GM18909 (cell line): ENCODE results near the gene ASB7.

Source experiments
- ATAC-seq: cut with Tn5 transposase; IDR thresholded peaks from one replicate; pipeline ENCODE4 v1.9.1; 2021; ENCODE audit warnings: mild to moderate bottlenecking; ENCODE audit not compliant: unreplicated experiment, poor library complexity

The ASB7 gene

DNA sequence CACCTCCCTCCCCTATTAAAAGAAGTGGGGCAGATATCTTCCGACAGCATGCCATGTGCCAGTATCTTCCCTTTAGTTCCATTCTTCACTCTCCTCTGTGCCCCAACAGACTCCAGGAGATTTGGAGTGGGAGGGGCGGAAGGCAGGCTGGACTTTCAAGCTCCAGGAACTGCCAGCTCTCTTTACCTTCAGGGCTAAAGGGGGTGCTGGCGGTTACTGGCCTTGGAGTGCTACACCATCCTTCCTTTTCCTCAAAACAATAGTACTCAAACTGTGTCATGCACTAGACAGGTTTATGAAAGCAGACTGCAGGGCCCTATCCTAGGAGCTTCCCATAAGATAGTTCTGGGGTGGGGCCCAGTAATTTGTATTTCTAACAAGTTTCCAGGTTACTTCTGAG is 6.4 kb upstream of the ASB7 start:
- ATAC-seq = no peak

DNA sequence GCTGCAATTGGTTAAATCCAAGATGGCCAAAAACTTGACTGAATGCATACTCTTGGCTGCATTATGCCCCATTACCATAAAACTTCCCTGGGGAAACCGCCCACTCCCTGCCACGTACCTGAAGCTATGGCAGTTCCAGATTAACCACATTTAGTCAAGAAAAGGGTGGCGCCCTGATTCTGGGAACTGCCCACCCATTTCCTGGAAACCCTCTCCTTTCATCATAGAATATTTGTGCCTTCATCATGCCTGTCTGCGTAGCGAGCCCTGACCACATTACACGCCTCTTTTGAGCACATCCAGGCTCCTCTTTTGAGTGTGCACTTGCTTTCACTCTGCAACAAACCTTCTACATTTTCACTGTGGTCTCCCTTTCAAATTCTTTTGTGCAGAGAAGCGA is 5.6 kb upstream of the ASB7 start:
- ATAC-seq = peak; percentile 85

DNA sequence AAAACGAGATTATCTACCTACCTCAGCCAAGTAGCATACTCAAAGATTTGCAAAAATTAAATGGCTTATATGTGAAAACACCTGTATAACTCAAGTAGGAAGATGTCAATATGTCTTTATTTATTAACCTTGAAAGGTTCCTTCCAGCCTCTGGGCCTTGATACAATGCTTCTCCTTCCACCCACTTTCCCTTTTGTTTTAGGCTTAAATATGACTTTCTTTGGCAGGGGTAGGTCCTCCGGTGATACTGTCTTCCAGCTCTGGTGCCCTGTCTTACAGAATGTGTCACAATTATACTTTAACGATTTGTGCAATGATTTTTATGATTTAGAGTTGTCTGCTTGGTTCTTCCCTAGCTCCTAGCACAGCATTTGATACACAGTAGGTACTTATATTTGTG is 4.5 kb upstream of the ASB7 start:
- no peak for ATAC-seq

DNA sequence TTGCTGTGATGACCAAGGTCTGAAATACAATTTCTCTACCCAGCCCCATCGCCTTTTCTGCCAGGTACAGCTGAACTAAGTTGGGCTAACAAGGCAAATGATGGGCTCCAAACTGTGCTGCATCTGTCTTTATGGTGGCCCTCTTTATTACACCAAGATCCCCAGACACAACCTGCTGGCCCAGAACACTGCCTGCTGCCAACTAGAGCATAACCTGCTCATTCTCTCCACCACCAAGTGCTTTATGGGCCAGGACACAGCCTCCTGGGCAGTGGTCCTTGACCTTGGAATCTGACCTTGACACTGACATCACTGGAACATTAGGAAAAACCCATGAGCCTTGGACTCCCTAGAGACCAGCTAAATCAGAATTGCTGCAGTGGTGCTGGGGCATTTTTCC is 3.7 kb upstream of the ASB7 start:
- ATAC-seq = no peak

GRCh38 chr15:100601163-100601562 is 1.2 kb upstream of the ASB7 start:
- ATAC-seq = no peak

DNA sequence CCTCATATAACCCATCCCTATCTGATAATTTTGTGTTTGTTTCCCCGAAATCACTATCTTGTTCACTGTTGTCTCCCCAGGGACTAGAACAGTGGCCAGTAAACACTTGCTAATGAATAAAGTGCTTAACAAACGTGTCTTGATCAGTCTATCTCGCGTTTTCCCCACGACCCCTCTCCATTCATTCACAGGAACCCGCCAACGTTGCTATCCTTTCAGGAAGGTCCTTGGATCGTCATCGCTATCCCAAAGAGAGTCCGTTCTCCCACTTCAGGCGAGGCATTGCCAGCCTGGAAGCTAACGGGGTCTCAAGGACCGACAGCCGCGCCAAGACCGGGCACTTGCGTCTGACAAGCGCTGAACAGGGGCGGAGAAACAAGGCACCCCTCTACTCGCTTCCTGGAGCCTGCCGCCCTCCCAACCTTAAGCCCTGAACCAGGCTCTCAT is 749 bp upstream of the ASB7 start:
- peak; percentile 15 for ATAC-seq

GRCh38 chr15:100602823-100603393 is 519 bp downstream of the ASB7 start:
- ATAC-seq = peak; percentile 49

DNA sequence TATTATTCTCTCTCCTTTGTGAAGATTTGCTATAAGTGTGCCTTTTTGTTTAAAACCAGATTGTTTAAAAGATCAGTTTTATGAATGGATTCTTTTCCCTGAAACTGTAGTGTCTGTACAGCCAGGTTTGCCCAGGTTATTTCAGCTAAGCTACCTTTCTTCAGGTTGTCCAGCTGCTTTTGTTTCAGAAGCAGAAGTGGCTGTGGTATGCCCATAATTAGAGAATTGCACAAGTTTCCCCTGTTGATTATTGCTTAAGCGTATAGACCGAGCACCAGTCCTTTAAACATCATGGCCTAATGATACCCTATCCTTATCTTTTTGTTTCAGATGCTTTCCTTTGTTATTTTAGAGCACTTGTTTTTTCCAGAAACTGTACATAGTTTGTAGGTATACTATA is 10.2 kb downstream of the ASB7 start:
- ATAC-seq = no peak

DNA sequence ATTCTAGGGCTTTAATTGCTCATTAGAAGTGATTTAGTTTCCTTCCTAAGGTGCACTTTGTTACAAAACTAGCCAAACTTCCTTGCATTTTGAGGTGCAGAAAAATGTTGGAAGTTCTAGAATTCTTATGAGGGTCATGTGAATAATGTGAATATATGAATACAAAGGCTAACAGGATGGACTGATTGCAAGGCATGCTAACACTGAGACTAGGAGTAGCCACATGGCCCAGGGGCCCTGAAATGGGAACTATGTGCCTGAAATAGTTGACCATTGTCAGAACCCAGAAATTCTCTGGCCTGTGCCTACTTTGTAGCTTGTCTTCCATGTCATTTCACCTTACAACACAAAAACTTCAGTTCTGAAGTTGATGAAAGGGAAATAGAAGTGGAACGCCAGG is 10.8 kb downstream of the ASB7 start:
- ATAC-seq = no peak

- ATAC-seq = no peak
Measured at GRCh38 chr15:100614336-100614735, 11.9 kb downstream of the ASB7 start.

GRCh38 chr15:100614918-100615317 is 12.5 kb downstream of the ASB7 start:
- ATAC-seq = no peak

DNA sequence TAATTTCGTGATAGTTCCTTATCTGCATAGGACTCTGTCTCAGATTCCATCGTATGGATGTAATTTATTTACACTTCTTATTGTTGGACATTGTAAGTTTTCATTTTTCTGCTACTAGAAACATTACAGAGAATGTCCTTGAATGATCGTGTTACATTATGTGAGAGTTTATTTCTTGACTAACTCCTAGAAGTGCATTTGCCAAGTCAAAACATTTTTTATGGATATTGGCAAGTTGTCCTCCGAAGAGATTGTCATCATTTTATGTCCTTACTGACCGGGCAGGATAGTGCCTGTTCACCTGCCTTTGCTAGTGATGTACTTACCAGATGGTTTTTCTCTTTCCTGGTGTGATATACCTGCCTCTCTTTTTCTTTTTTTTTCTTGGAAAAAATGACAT is 13.4 kb downstream of the ASB7 start:
- no peak for ATAC-seq

- ATAC-seq = no peak
Measured at GRCh38 chr15:100616700-100617099, 14.3 kb downstream of the ASB7 start.

DNA sequence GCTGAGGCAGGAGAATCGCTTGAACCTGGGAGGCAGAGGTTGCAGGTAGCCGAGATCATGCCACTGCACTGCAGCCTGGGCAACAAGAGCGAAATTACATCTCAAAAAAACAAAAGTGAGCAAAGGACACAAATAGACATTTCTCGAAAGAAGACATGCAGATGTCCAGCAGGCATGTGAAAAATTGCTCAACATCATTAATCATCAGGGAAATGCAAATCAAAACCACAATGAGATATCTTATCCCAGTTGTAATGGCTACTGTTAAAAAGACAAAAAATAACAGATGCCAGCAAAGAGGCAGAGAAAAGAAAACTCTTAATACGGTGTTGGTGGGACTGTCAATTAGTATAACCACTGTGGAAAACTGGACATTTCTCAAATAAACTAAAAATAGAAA is 20.9 kb downstream of the ASB7 start:
- no peak for ATAC-seq

- peak; percentile 86 for ATAC-seq
Measured at GRCh38 chr15:100627789-100628395, 25.5 kb downstream of the ASB7 start.

DNA sequence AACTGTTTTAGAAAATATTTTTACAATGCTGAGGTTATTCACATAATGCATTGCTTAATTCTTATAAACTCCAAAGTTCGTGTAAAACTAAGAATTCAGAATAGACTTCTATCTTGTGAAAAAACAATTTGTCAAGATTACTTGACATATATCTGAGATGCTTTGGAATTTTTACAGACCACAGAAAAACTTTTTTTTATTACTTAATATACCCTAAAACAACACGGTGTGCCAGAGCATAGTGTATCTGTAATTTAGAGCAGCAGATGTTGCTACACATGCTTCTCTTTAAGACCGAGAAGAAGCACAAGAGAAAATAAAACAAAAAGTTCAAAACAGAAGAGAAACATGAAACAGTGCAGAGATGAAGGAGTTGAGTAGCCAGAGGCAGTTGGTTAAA is 26.4 kb downstream of the ASB7 start:
- ATAC-seq = no peak

DNA sequence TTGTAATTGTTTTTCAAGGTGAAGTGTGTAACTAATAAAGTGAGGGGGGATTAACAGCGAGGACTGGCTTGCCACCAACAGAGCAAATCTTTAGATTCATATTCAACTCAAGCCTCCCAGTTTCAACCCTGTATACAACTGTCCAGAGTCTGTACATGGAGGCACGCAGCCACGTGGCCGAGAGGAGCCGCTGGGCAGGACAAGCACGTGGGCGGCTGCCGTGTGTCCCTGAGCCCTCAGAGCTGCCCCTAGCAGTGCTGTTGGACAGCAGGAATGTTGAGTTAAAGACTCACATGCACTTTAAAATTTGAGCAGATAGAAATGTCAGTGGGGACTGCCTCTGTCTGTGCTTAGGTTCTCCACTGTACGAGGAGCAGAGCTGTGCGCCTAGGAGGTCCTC is 29.4 kb downstream of the ASB7 start:
- no peak for ATAC-seq

DNA sequence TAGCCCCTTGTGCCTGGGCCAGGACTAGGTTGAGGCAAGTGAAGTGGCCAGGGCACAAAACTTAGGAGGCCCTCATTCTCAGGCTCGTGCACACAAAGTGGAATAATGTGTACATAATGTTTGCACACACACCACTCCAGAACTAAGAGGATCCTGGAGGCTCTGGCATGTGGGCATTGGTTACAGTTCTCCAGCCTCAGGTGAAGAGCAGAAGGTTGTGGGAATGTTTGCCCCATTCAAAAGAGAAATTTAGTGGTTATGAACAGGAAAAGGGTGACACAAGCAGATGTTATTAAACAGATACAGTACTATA is 31.3 kb downstream of the ASB7 start:
- no peak for ATAC-seq

GRCh38 chr15:100635406-100636071 is 33.1 kb downstream of the ASB7 start:
- ATAC-seq = no peak

DNA sequence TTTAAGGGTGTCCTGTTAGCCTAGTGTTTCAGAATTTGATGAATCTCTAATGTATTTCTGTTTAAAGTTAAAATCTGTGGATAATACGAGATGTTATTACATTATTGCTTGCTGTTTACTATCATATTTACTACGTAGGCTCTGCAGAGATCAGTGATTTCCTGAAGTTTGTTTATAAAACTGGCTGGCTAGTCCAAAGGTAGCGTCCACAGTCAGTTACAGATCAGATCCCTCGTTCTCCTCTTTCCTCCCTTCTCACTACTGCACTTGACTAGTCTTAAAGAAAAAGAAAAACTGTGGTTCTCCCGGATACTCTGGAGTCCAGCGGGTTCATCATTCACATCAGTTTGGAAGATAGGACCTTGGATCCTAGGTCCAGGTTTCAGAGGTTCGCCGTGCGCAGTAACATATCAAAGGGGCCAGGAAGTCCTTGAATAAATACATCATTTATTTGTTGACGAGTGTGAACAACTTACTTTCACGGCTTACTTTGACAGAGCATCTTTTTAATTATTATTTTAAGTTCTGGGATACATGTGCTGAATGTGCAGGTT is 35.9 kb downstream of the ASB7 start:
- no peak for ATAC-seq

DNA sequence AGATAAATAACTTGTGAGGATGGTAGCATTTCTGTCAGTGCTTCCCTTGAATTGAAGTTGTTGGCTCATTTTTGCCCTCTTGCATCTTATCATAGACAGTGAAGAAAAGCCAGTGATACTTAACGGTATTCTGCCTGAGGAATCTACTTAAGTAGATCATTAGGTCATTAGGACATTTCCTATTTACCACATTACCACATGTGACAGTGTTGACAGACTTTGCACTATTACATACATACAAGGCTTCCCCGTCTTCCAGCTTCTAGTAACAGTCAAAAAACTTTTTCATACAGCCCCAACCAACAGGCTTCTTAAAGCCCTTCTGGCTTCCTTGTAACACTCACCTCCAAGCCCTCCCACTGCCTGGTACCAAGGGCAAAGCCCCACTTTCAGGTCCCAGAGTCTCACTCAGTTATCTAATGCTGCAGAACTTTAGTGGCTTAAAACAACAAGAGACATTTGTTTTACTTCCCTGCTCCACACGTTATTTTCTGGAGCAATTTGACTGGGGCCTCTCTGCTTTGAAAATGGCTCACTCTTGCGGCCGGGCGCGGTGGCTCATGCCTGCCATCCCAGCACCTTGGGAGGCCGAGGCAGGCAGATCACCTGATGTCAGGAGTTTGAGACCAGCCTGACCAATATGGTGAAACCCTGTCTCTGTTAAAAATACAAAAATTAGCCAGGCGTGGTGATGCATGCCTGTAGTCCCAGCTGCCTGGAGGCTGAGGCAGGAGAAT is 40.0 kb downstream of the ASB7 start:
- ATAC-seq = no peak
